Adrenal gland (tissue), 12 donors: ENCODE data around the gene KRTDAP. TPM values are rescaled to one million over a fixed set of nuclear protein-coding genes. Genes with fewer than 3 reads are reported as not detected.
A peak's percentile ranks its signal among the peaks of the same experiment; 100 is the strongest.

Source experiments
- DNase-seq, 7 donors: peaks; one replicate each; pipeline ENCODE4 v3.0.0-alpha.2; 2019 to 2020
- H3K27ac ChIP-seq, 5 donors: fragments of 200-600 bp; sonication (generic) in 4 of 5; 1 replicate in 3 of 5; 2 replicates in 2 of 5; pipeline versions ENCODE4 v1.5.1 to v1.8.0; 2016 to 2020; ENCODE audit warnings: mild to moderate bottlenecking in 1 of 5
- H3K27me3 ChIP-seq: fragments of 200-600 bp; 2 replicates; pipeline ENCODE4 v1.8.0; 2021
- H3K36me3 ChIP-seq, 2 donors: fragments of 200-600 bp; replicated peaks in 1 of 2; 1 replicate in 1 of 2; 2 replicates in 1 of 2; pipeline versions ENCODE4 v1.5.1 to v1.8.0; 2018 to 2022
- H3K4me1 ChIP-seq, 2 donors: fragments of 200-600 bp; replicated peaks in 1 of 2; 1 replicate in 1 of 2; 2 replicates in 1 of 2; pipeline versions ENCODE4 v1.5.1 to v1.8.0; 2018 to 2021
- H3K4me3 ChIP-seq, 4 donors: fragments of 200-600 bp; sonication (generic) in 3 of 4; one replicate each; pipeline ENCODE4 v1.5.1; 2016 to 2018
- H3K9me3 ChIP-seq, 3 donors: fragments of 200-600 bp; sonication (generic) in 1 of 3; replicated peaks in 1 of 3; 1 replicate in 2 of 3; 2 replicates in 1 of 3; pipeline versions ENCODE4 v1.5.1 to v1.8.0; 2016 to 2021
- CTCF ChIP-seq, 6 experiments: fragments of 450-650 bp in 4 of 6; fragments of 200-600 bp in 2 of 6; sonication (generic) in 1 of 6; IDR thresholded peaks; 1 replicate in 5 of 6; 2 replicates in 1 of 6; pipeline versions ENCODE4 v1.5.1 to v1.8.0; 2016 to 2021; ENCODE audit warnings: antibody characterized with exemption in 6 of 6, mild to moderate bottlenecking in 2 of 6, moderate library complexity in 1 of 6
- POLR2A ChIP-seq, 2 donors: fragments of 450-650 bp; IDR thresholded peaks; one replicate each; pipeline ENCODE4 v1.6.1; 2017; ENCODE audit warnings: antibody characterized with exemption in 2 of 2, mild to moderate bottlenecking in 2 of 2, moderate library complexity in 1 of 2
- WGBS, 4 donors: extraction: QIAGEN DNeasy Blood & Tissue Kit in 2 of 4; methylation state at CpG; one replicate each; pipeline versions ENCODE4 v1.1.5 to v1.1.7; 2013 to 2017; 5-methylcytosine and 5-hydroxymethylcytosine counted together
- intact Hi-C, 2 donors: fragments of 100-400 bp; cut with DNase I; formaldehyde crosslinking; loops; one replicate each; pipeline versions ENCODE4 v1.14.1 to v1.15.0; 2022 to 2023
- polyA plus RNA-seq, 3 donors: library from polyadenylated mRNA; stranded (reverse); fragments of 200-250 nt in 2 of 3; fragments of 350-450 nt in 1 of 3; fragmentation: Illumina TruSeq in 1 of 3; extraction: RNeasy Lipid Tissue Mini Kit (QIAGEN cat#74804) in 1 of 3; gene quantifications; one replicate each; pipeline ENCODE4 v1.2.3, GENCODE V29; 2013 to 2014
- total RNA-seq, 9 donors: library from RNA; depleted of rRNA in 4 of 9; stranded (reverse); fragments of >200 nt in 4 of 9; fragments of 120-200 nt in 1 of 9; fragmentation: NEBNext Ultra II Directional in 1 of 9; extraction: Animal tissue kit (Norgen Biotek cat#: 25700) in 1 of 9; gene quantifications; one replicate each; pipeline versions ENCODE4 v1.1.0 to v1.2.4, GENCODE V29; 2013 to 2023
- donor health status: healthy with polysubstance abuse.
- donor health status: Bipolar disorder and iron deficiency.
- donor health status: DM: yes; HTN: yes; CAD: no.
- donor health status: DM: no; HTN: no; CAD: no.
- donor health status: DM: no; HTN: no; CAD: no.
- donor health status: DM: yes; HTN: yes; CAD: no.

The KRTDAP gene
- total and polyA plus RNA-seq, 12 donors = not detected

GRCh38 chr19:35501684-35502083 is 11.4 kb upstream of the KRTDAP start:
- peak in 5 of 7 donors; percentile 27 to 64 (median 58) for DNase-seq
- no peak overlapping the region for H3K27ac ChIP-seq
- intact Hi-C loops = no loop called here
- no peaks in the 10 kb centered on the region for H3K9me3 ChIP-seq
- no peaks in the 10 kb centered on the region for H3K4me1 ChIP-seq
- no peak overlapping the region for H3K4me3 ChIP-seq
- no peaks in the 10 kb centered on the region for H3K27me3 ChIP-seq
- H3K36me3 ChIP-seq = no peaks in the 10 kb centered on the region
- TF ChIP-seq POLR2A (IDR thresholded peaks at IDR 0.05) = no peak
- TF ChIP-seq CTCF (IDR thresholded peaks at IDR 0.05) = no peak
- WGBS, 4 donors = 64 to 77% (median 68%) methylated on average over 10 to 15 of the region's 15 CpGs

- 82 to 92% (median 89%) methylated on average over 8 to 10 of the region's 10 CpGs for WGBS, 4 donors
- Histone ChIP-seq H3K36me3 (no peaks in the 10 kb centered on the region), H3K4me1 (no peaks in the 10 kb centered on the region), H3K27ac (no peak overlapping the region), H3K9me3 (no peaks in the 10 kb centered on the region), H3K27me3 (no peaks in the 10 kb centered on the region), H3K4me3 (no peak overlapping the region)
- DNase-seq = no peak
- intact Hi-C loops = no loop called here
- TF ChIP-seq CTCF (IDR thresholded peaks at IDR 0.05) (no peak), POLR2A (IDR thresholded peaks at IDR 0.05) (no peak)
Measured at GRCh38 chr19:35500611-35501010, 10.3 kb upstream of the KRTDAP start.

GRCh38 chr19:35498984-35499527 is 8.8 kb upstream of the KRTDAP start:
- WGBS, 4 donors = 76 to 89% (median 81%) methylated on average over 5 to 9 of the region's 9 CpGs
- Histone ChIP-seq H3K4me1 (peaks cover 0 to 5% of the 10 kb centered on the region in 2 donors), H3K36me3 (no peaks in the 10 kb centered on the region), H3K27ac (no peak overlapping the region), H3K4me3 (no peak overlapping the region), H3K27me3 (no peaks in the 10 kb centered on the region), H3K9me3 (no peaks in the 10 kb centered on the region)
- TF ChIP-seq CTCF (IDR thresholded peaks at IDR 0.05) (no peak), POLR2A (IDR thresholded peaks at IDR 0.05) (no peak)
- intact Hi-C loops = no loop called here
- DNase-seq = no peak

- no peak overlapping the region for H3K27ac ChIP-seq
- H3K4me1 ChIP-seq = peaks cover 0 to 5% of the 10 kb centered on the region in 2 donors
- no peaks in the 10 kb centered on the region for H3K9me3 ChIP-seq
- no peaks in the 10 kb centered on the region for H3K27me3 ChIP-seq
- H3K36me3 ChIP-seq = no peaks in the 10 kb centered on the region
- H3K4me3 ChIP-seq = no peak overlapping the region
- intact Hi-C loops = no loop called here
- TF ChIP-seq POLR2A (IDR thresholded peaks at IDR 0.05) (no peak), CTCF (IDR thresholded peaks at IDR 0.05) (no peak)
- 70 to 90% (median 81%) methylated on average over 3 of the region's 3 CpGs for WGBS, 4 donors
- no peak for DNase-seq
Measured at GRCh38 chr19:35498220-35498619, 8.0 kb upstream of the KRTDAP start.
